ENCODE data around the gene ZNF618. TPM values are rescaled to one million over a fixed set of nuclear protein-coding genes. Genes with fewer than 3 reads are reported as not detected.

The ZNF618 gene
- polyA plus RNA-seq, 3 donors = 0.53 to 1.9 (median 0.78) TPM

- Histone ChIP-seq H2AFZ (ENCODE audit: insufficient read depth, low read depth, low read length, poor library complexity, severe bottlenecking) (no peak overlapping the region), H3K9ac (ENCODE audit: insufficient read depth, low read length, poor library complexity, severe bottlenecking) (no peak overlapping the region), H3K4me1 (ENCODE audit: control insufficient read depth in 1 of 2, insufficient read depth in 2 of 2, low read length in 2 of 2) (peaks cover 26 to 36% of the 10 kb centered on the region in 2 donors), H3K79me2 (ENCODE audit: insufficient read depth, low read length) (no peaks in the 10 kb centered on the region), H3K9me3 (replicated peaks in 1 of 2; ENCODE audit: control insufficient read depth in 1 of 2, insufficient read depth in 1 of 2, low read length in 2 of 2) (no peaks in the 10 kb centered on the region), H3K4me3 (replicated peaks in 1 of 3; ENCODE audit: low read depth in 2 of 3, low read length in 3 of 3) (no peak overlapping the region), H3K4me2 (replicated peaks; ENCODE audit: extremely low read depth, low read length, poor library complexity, severe bottlenecking) (no peak overlapping the region), H3K27me3 (ENCODE audit: control insufficient read depth in 2 of 2, insufficient read depth in 2 of 2, low read length in 2 of 2) (no peaks in the 10 kb centered on the region), H4K20me1 (ENCODE audit: insufficient read depth, low read length) (no peaks in the 10 kb centered on the region), H3K27ac (ENCODE audit: low read depth in 1 of 2, low read length in 2 of 2) (no peak overlapping the region), H3K36me3 (replicated peaks in 1 of 2; ENCODE audit: control insufficient read depth in 1 of 2, insufficient read depth in 2 of 2, low read length in 2 of 2) (no peaks in the 10 kb centered on the region)
- Mint-ChIP-seq H3K4me1 (peaks cover 44% of the 10 kb centered on the region), H3K9me3 (no peaks in the 10 kb centered on the region), H3K36me3 (peaks cover 0 to 5% of the 10 kb centered on the region in 2 donors), H3K27ac (no peak overlapping the region), H3K27me3 (ENCODE audit: low read depth in 3 of 3) (no peaks in the 10 kb centered on the region), H3K4me3 (no peak overlapping the region)
- WGBS (ENCODE audit: insufficient coverage) = 100% methylated on average over 2 of the region's 4 CpGs
- intact Hi-C loops (cut with micrococcal nuclease) = loop anchor here in 1 of 2 donors (10.0 kb wide), 1 partner anchor 163 kb away; no protein-coding TSS in a partner anchor
- no peak for DNase-seq
- TF ChIP-seq CTCF (IDR thresholded peaks at IDR 0.05) = no peak
These were observed 81.2 kb downstream of the ZNF618 start for GRCh38 chr9:113957351-113957750.

- no peaks in the 10 kb centered on the region for H3K36me3 ChIP-seq (replicated peaks in 1 of 2; ENCODE audit: control insufficient read depth in 1 of 2, insufficient read depth in 2 of 2, low read length in 2 of 2)
- intact Hi-C loops (cut with micrococcal nuclease) = loop anchor here in 1 of 2 donors (10.0 kb wide), 1 partner anchor 163 kb away; no protein-coding TSS in a partner anchor
- H3K4me3 ChIP-seq (replicated peaks in 1 of 3; ENCODE audit: low read depth in 2 of 3, low read length in 3 of 3) = no peak overlapping the region
- Mint-ChIP-seq H3K4me3 (no peak overlapping the region), H3K4me1 (peaks cover 44% of the 10 kb centered on the region), H3K36me3 (peaks cover 0 to 5% of the 10 kb centered on the region in 2 donors), H3K27ac (no peak overlapping the region), H3K27me3 (ENCODE audit: low read depth in 3 of 3) (no peaks in the 10 kb centered on the region), H3K9me3 (no peaks in the 10 kb centered on the region)
- no peak for DNase-seq
- H3K27ac ChIP-seq (ENCODE audit: low read depth in 1 of 2, low read length in 2 of 2) = no peak overlapping the region
- H4K20me1 ChIP-seq (ENCODE audit: insufficient read depth, low read length) = no peaks in the 10 kb centered on the region
- WGBS (ENCODE audit: insufficient coverage) = no CpG with 5 or more reads among the region's 4 CpGs
- H3K9me3 ChIP-seq (replicated peaks in 1 of 2; ENCODE audit: control insufficient read depth in 1 of 2, insufficient read depth in 1 of 2, low read length in 2 of 2) = no peaks in the 10 kb centered on the region
- no peak for TF ChIP-seq CTCF (IDR thresholded peaks at IDR 0.05)
- H3K27me3 ChIP-seq (ENCODE audit: control insufficient read depth in 2 of 2, insufficient read depth in 2 of 2, low read length in 2 of 2) = no peaks in the 10 kb centered on the region
- no peak overlapping the region for H3K4me2 ChIP-seq (replicated peaks; ENCODE audit: extremely low read depth, low read length, poor library complexity, severe bottlenecking)
- no peaks in the 10 kb centered on the region for H3K79me2 ChIP-seq (ENCODE audit: insufficient read depth, low read length)
- no peak overlapping the region for H2AFZ ChIP-seq (ENCODE audit: insufficient read depth, low read depth, low read length, poor library complexity, severe bottlenecking)
- peaks cover 26 to 36% of the 10 kb centered on the region in 2 donors for H3K4me1 ChIP-seq (ENCODE audit: control insufficient read depth in 1 of 2, insufficient read depth in 2 of 2, low read length in 2 of 2)
- no peak overlapping the region for H3K9ac ChIP-seq (ENCODE audit: insufficient read depth, low read length, poor library complexity, severe bottlenecking)
These were observed 81.8 kb downstream of the ZNF618 start for GRCh38 chr9:113957821-113958341.

Measured in CD14-positive monocyte (primary cell).